GM20000 (cell line): ENCODE results near the gene STPG2.

ENCODE experiments used
- DNase-seq: peaks from one replicate; pipeline ENCODE4 v3.0.0; 2012; ENCODE audit warnings: low spot score
- TF ChIP-seq, protein P1 (sequence below): IDR thresholded peaks from 2 replicates; pipeline ENCODE4 v1.5.1; 2012; ENCODE audit warnings: mild to moderate bottlenecking, control low read depth; ENCODE audit errors: extremely low read depth, missing control alignments

STPG2 gene

DNA sequence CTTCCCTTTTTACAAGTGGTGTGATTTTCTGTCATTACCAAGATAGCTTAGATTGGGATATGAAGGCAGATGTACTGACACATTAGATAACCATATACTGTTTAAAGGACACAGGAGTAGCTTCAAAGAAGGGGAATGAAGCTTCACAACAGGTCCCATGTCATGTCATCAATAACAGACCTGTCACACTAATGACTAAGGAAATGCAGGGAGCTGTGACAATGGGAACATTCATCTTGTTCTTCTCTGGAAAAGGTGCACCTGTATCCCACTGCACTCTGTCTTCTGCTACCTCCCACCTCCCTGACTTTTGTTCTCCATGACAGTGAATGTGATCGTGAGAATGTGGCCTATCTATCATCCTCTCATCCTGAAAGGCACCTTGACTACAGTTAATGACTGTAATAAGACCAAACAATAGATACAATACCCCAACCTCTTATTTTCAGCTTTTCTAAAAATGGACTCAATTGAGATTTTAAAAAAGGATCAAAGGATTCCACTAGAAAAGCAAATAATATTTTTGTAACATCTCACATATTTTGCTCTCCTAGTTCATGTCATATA is 472.5 kb downstream of the STPG2 start:
- TF ChIP-seq, protein P1, sequence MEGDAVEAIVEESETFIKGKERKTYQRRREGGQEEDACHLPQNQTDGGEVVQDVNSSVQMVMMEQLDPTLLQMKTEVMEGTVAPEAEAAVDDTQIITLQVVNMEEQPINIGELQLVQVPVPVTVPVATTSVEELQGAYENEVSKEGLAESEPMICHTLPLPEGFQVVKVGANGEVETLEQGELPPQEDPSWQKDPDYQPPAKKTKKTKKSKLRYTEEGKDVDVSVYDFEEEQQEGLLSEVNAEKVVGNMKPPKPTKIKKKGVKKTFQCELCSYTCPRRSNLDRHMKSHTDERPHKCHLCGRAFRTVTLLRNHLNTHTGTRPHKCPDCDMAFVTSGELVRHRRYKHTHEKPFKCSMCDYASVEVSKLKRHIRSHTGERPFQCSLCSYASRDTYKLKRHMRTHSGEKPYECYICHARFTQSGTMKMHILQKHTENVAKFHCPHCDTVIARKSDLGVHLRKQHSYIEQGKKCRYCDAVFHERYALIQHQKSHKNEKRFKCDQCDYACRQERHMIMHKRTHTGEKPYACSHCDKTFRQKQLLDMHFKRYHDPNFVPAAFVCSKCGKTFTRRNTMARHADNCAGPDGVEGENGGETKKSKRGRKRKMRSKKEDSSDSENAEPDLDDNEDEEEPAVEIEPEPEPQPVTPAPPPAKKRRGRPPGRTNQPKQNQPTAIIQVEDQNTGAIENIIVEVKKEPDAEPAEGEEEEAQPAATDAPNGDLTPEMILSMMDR: no peak
- DNase-seq: no peak

DNA sequence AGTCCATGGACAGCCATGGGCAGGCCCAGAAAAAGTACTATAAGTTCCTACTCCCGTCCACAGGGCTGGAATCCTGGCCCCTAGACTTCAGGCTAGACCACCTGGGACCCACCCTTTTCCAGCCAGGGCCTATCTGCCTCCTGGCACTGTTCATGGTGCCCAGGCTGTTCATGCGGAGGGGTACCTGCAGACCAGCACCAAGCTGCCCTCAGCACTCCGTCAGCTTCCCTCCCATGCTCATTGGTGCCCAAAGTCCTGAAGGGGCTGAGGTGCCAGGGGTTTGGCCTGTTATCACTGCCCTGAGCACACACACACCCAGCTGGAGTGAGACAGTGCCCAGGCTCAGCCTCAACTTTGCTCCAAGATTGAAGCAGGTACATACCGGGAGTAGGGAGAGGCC is 477.7 kb downstream of the STPG2 start:
- TF ChIP-seq, protein P1: no peak
- no peak for DNase-seq

- TF ChIP-seq, protein P1: no peak
- DNase-seq: no peak
Measured at GRCh38 chr4:97664741-97665140, 478.5 kb downstream of the STPG2 start.

DNA sequence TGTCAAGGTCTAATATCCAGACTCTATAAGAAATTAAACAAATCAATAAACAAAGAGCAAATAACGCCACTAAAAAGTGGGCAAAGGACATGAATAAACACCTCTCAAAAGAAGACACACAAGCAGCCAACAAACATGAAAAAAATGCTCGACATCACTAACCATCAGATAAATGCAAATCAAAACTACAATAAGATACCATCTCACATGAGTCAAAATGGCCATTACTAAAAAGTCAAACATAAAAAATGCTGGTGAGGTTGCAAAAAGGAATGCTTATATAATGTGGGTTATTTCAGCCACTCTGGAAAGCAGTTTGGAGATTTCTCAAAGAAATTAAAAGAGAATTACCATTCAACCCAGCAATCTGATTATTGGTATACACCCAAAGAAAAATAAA is 481.1 kb downstream of the STPG2 start:
- TF ChIP-seq, protein P1: no peak

GRCh38 chr4:97656044-97656720 is 487.1 kb downstream of the STPG2 start:
- TF ChIP-seq, protein P1: no peak
- DNase-seq: no peak

More for the DNA sequence above, 481.1 kb downstream of the STPG2 start:
- DNase-seq: no peak

DNA sequence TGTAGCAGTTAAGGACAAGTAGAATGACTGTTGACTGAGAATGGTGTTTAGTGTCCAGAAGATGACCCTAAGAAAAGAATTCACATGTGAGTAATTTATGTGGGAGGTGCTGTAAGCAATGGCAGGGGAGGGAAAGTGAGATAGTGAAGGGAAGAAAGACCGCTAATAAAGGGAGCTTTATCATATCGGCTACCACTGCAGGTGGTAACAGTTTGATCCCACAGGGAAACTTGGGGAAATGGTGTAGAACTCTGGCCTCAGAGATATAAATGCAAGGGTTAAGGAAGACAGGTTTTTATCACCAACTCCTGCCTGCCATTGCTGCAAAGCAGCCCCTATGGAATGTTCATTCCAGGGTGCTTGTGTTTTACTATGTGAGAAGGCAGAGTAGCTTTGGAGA is 489.6 kb downstream of the STPG2 start:
- TF ChIP-seq, protein P1: no peak
- no peak for DNase-seq

- no peak for DNase-seq
- TF ChIP-seq, protein P1: no peak
Measured at GRCh38 chr4:97646997-97647396, 496.3 kb downstream of the STPG2 start.
